Common myeloid progenitor, CD34-positive (primary cell): Measurements from ENCODE around the gene ZDHHC14.

Source experiments
- CTCF ChIA-PET: fragments of 350-600 bp; sonication (Branson Sonifier 250); formaldehyde crosslinking; loops from one replicate; lab custom pipeline; 2021; ENCODE audit warnings: antibody characterized with exemption; lab: Charles Lee
- POLR2A ChIA-PET: fragments of 350-600 bp; sonication (Branson Sonifier 250); formaldehyde crosslinking; loops from one replicate; lab custom pipeline; 2021; ENCODE audit warnings: antibody characterized with exemption; lab: Charles Lee
- DNase-seq, 3 donors: peaks; one replicate each; pipeline versions ENCODE4 v3.0.0 to v3.0.0-alpha.2; 2013
- H3K27ac ChIP-seq, 2 experiments: 1 replicate in 1 of 2; 2 replicates in 1 of 2; pipeline ENCODE4 v1.7.0; 2013; ENCODE audit warnings: inconsistent platforms in 2 of 2, low read length in 2 of 2, mild to moderate bottlenecking in 2 of 2, low read depth in 1 of 2, moderate library complexity in 1 of 2; ENCODE audit not compliant: severe bottlenecking in 2 of 2, insufficient read depth in 1 of 2, poor library complexity in 1 of 2
- H3K27me3 ChIP-seq, 5 experiments: replicated peaks in 2 of 5; 1 replicate in 3 of 5; 2 replicates in 2 of 5; pipeline versions ENCODE4 v1.6.1 to v1.7.0; 2013; ENCODE audit warnings: low read length in 4 of 5, mild to moderate bottlenecking in 2 of 5, moderate library complexity in 2 of 5, inconsistent platforms in 1 of 5; ENCODE audit not compliant: insufficient read depth in 5 of 5, control insufficient read depth in 4 of 5
- H3K36me3 ChIP-seq, 4 experiments: 1 replicate in 2 of 4; 2 replicates in 2 of 4; pipeline versions ENCODE4 v1.6.1 to v1.7.0; 2013; ENCODE audit warnings: low read length in 3 of 4, control low read depth in 1 of 4, mild to moderate bottlenecking in 1 of 4; ENCODE audit not compliant: control insufficient read depth in 4 of 4, insufficient read depth in 4 of 4
- H3K4me1 ChIP-seq, 4 experiments: 1 replicate in 3 of 4; 2 replicates in 1 of 4; pipeline versions ENCODE4 v1.6.1 to v1.7.1; 2013; ENCODE audit warnings: low read length in 3 of 4, mild to moderate bottlenecking in 3 of 4, control low read depth in 1 of 4, inconsistent platforms in 1 of 4, moderate library complexity in 1 of 4; ENCODE audit not compliant: control insufficient read depth in 4 of 4, insufficient read depth in 4 of 4; ENCODE audit errors: control extremely low read depth in 1 of 4
- H3K4me3 ChIP-seq, 7 experiments: 1 replicate in 4 of 7; 2 replicates in 3 of 7; pipeline versions ENCODE4 v1.5.1 to v1.7.0; 2013; ENCODE audit warnings: mild to moderate bottlenecking in 7 of 7, low read length in 6 of 7, moderate library complexity in 6 of 7, inconsistent platforms in 2 of 7, low read depth in 2 of 7, control low read depth in 1 of 7; ENCODE audit not compliant: insufficient read depth in 4 of 7, control insufficient read depth in 1 of 7; ENCODE audit errors: extremely low read depth in 1 of 7
- H3K9me3 ChIP-seq, 5 experiments: 1 replicate in 4 of 5; 2 replicates in 1 of 5; pipeline versions ENCODE4 v1.6.1 to v1.7.1; 2013; ENCODE audit warnings: low read length in 4 of 5, mild to moderate bottlenecking in 2 of 5, inconsistent platforms in 1 of 5, low read depth in 1 of 5, moderate library complexity in 1 of 5; ENCODE audit not compliant: control insufficient read depth in 4 of 5, insufficient read depth in 2 of 5; ENCODE audit errors: control extremely low read depth in 1 of 5
- WGBS: methylation state at CpG from one replicate; pipeline ENCODE4 v1.1.5; 2013; ENCODE audit not compliant: insufficient coverage; 5-methylcytosine and 5-hydroxymethylcytosine counted together

Gene ZDHHC14

GRCh38 chr6:157706883-157707282 lies 325.9 kb downstream of the ZDHHC14 start:
- ChIA-PET CTCF (no interaction called here), POLR2A (no interaction called here)
- Histone ChIP-seq H3K4me1 (no peaks in the 10 kb centered on the region), H3K36me3 (no peaks in the 10 kb centered on the region), H3K27ac (no peak overlapping the region), H3K27me3 (no peaks in the 10 kb centered on the region), H3K4me3 (no peak overlapping the region), H3K9me3 (no peaks in the 10 kb centered on the region)
- WGBS: 75% methylated on average over 1 of the region's 2 CpGs
- DNase-seq: peak in 1 of 3 donors; percentile 14

- Histone ChIP-seq H3K36me3 (no peaks in the 10 kb centered on the region), H3K9me3 (no peaks in the 10 kb centered on the region), H3K27me3 (no peaks in the 10 kb centered on the region), H3K4me1 (no peaks in the 10 kb centered on the region), H3K27ac (no peak overlapping the region), H3K4me3 (no peak overlapping the region)
- no peak for DNase-seq
- ChIA-PET POLR2A (no interaction called here), CTCF (interaction anchor here (1.2 kb wide), 1 partner anchor 28 kb away, joined by 5 read pairs; no protein-coding TSS in a partner anchor)
- 66% methylated on average over 4 of the region's 6 CpGs for WGBS
Observed at GRCh38 chr6:157707576-157707975, 326.6 kb downstream of the ZDHHC14 start.

- CTCF ChIA-PET: interaction anchor here (1.2 kb wide), 1 partner anchor 27 kb away, joined by 5 read pairs; no protein-coding TSS in a partner anchor
- no peaks in the 10 kb centered on the region for H3K36me3 ChIP-seq
Observed at GRCh38 chr6:157708239-157708638, 327.2 kb downstream of the ZDHHC14 start.

GRCh38 chr6:157708933-157709332 lies 327.9 kb downstream of the ZDHHC14 start:
- no peak for DNase-seq
- H3K36me3 ChIP-seq: no peaks in the 10 kb centered on the region
- H3K4me1 ChIP-seq: no peaks in the 10 kb centered on the region
- no peak overlapping the region for H3K27ac ChIP-seq
- no CpG with 5 or more reads among the region's 7 CpGs for WGBS
- CTCF ChIA-PET: interaction anchor here (1.2 kb wide), 1 partner anchor 26 kb away, joined by 5 read pairs; no protein-coding TSS in a partner anchor
- POLR2A ChIA-PET: no interaction called here
- H3K27me3 ChIP-seq: no peaks in the 10 kb centered on the region
- no peaks in the 10 kb centered on the region for H3K9me3 ChIP-seq
- H3K4me3 ChIP-seq: no peak overlapping the region

More at GRCh38 chr6:157708239-157708638, 327.2 kb downstream of the ZDHHC14 start:
- Histone ChIP-seq H3K9me3 (no peaks in the 10 kb centered on the region), H3K4me1 (no peaks in the 10 kb centered on the region), H3K27me3 (no peaks in the 10 kb centered on the region), H3K27ac (no peak overlapping the region), H3K4me3 (no peak overlapping the region)
- WGBS: 100% methylated on average over 1 of the region's 3 CpGs
- DNase-seq: no peak
- POLR2A ChIA-PET: no interaction called here

GRCh38 chr6:157709555-157709954 lies 328.6 kb downstream of the ZDHHC14 start:
- Histone ChIP-seq H3K4me3 (no peak overlapping the region), H3K4me1 (no peaks in the 10 kb centered on the region), H3K9me3 (no peaks in the 10 kb centered on the region), H3K36me3 (no peaks in the 10 kb centered on the region), H3K27me3 (no peaks in the 10 kb centered on the region), H3K27ac (no peak overlapping the region)
- POLR2A ChIA-PET: no interaction called here
- CTCF ChIA-PET: no interaction called here
- WGBS: 73% methylated on average over 4 of the region's 7 CpGs
- DNase-seq: no peak

GRCh38 chr6:157710604-157711003 lies 329.6 kb downstream of the ZDHHC14 start:
- ChIA-PET CTCF (no interaction called here), POLR2A (no interaction called here)
- Histone ChIP-seq H3K4me1 (no peaks in the 10 kb centered on the region), H3K27me3 (no peaks in the 10 kb centered on the region), H3K9me3 (no peaks in the 10 kb centered on the region), H3K36me3 (no peaks in the 10 kb centered on the region), H3K27ac (no peak overlapping the region), H3K4me3 (no peak overlapping the region)
- 97% methylated on average over 5 of the region's 7 CpGs for WGBS
- no peak for DNase-seq

- CTCF ChIA-PET: no interaction called here
Observed at GRCh38 chr6:157711060-157711459, 330.1 kb downstream of the ZDHHC14 start.

More at GRCh38 chr6:157711060-157711459, 330.1 kb downstream of the ZDHHC14 start:
- H3K36me3 ChIP-seq: no peaks in the 10 kb centered on the region
- POLR2A ChIA-PET: no interaction called here
- H3K4me1 ChIP-seq: no peaks in the 10 kb centered on the region
- no peak for DNase-seq
- WGBS: 97% methylated on average over 8 of the region's 8 CpGs
- no peaks in the 10 kb centered on the region for H3K27me3 ChIP-seq
- H3K4me3 ChIP-seq: no peak overlapping the region
- H3K27ac ChIP-seq: no peak overlapping the region
- no peaks in the 10 kb centered on the region for H3K9me3 ChIP-seq
